ENCODE data around the gene ERBB4.

The ERBB4 gene

DNA sequence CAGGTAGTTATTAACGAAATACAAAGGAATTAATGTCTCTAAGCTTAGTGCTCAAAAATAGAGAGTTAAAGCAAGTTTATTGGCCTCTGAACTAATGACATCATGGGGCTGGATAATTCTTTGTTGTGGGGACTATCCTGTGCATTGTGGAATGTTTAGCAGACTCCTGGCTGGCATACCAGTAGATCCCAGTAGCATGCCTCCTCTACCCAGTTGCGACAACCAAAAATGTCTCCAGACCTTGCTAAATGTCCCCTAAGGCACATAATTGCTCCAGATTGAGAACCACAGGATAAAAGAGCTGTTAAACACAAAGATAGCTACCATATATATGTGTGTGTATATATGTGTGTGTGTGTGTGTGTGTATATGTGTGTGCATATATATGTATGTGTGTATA, 194.5 kb downstream of the ERBB4 start:
- Histone ChIP-seq H4K91ac (ENCODE audit: low read depth, low read length, poor library complexity) (no peak overlapping the region), H3K23ac (ENCODE audit: low read depth, low read length, poor library complexity) (no peak overlapping the region), H2BK120ac (ENCODE audit: low read depth, low read length) (no peak overlapping the region), H3K27me3 (ENCODE audit: control insufficient read depth in 3 of 3, insufficient read depth in 3 of 3, low read depth in 1 of 3, low read length in 3 of 3) (no peaks in the 10 kb centered on the region), H2BK15ac (ENCODE audit: low read length) (no peak overlapping the region), H2AFZ (ENCODE audit: low read length) (no peak overlapping the region), H3K9me3 (replicated peaks in 1 of 2; ENCODE audit: control insufficient read depth in 2 of 2, insufficient read depth in 1 of 2, low read depth in 1 of 2, low read length in 2 of 2) (peaks cover 2 to 10% of the 10 kb centered on the region in 2 donors), H3K27ac (replicated peaks; ENCODE audit: low read length) (no peak overlapping the region), H2BK5ac (ENCODE audit: low read length) (no peak overlapping the region), H3K14ac (ENCODE audit: low read length) (no peak overlapping the region), H3K36me3 (replicated peaks in 1 of 2; ENCODE audit: control insufficient read depth in 2 of 2, insufficient read depth in 2 of 2, low read length in 2 of 2) (no peaks in the 10 kb centered on the region), H3K18ac (ENCODE audit: low read length) (no peak overlapping the region), H3K4me1 (ENCODE audit: control insufficient read depth in 2 of 2, insufficient read depth in 1 of 2, low read depth in 1 of 2, low read length in 2 of 2) (no peaks in the 10 kb centered on the region), H3K4me2 (ENCODE audit: insufficient read depth, low read length, poor library complexity, severe bottlenecking) (no peak overlapping the region), H2BK12ac (ENCODE audit: low read length) (no peak overlapping the region), H3K9ac (ENCODE audit: low read depth, low read length, poor library complexity) (no peak overlapping the region), H4K8ac (ENCODE audit: low read depth, low read length) (no peak overlapping the region), H2AK5ac (ENCODE audit: low read depth, low read length) (no peak overlapping the region), H3K4me3 (ENCODE audit: low read length in 2 of 2) (no peak overlapping the region), H3K4ac (ENCODE audit: low read length) (no peak overlapping the region), H3K79me1 (ENCODE audit: low read depth, low read length) (no peaks in the 10 kb centered on the region)
- no peak for DNase-seq (ENCODE audit: low spot score)
- no CpG with 5 or more reads among the region's 2 CpGs for WGBS, 2 donors (ENCODE audit: extremely low coverage in 2 of 2, insufficient read length in 2 of 2, insufficient replicate concordance in 1 of 2)

GRCh38 chr2:212343167-212343566, 195.4 kb downstream of the ERBB4 start:
- Histone ChIP-seq H2AFZ (ENCODE audit: low read length) (no peak overlapping the region), H3K27ac (replicated peaks; ENCODE audit: low read length) (no peak overlapping the region)

DNA sequence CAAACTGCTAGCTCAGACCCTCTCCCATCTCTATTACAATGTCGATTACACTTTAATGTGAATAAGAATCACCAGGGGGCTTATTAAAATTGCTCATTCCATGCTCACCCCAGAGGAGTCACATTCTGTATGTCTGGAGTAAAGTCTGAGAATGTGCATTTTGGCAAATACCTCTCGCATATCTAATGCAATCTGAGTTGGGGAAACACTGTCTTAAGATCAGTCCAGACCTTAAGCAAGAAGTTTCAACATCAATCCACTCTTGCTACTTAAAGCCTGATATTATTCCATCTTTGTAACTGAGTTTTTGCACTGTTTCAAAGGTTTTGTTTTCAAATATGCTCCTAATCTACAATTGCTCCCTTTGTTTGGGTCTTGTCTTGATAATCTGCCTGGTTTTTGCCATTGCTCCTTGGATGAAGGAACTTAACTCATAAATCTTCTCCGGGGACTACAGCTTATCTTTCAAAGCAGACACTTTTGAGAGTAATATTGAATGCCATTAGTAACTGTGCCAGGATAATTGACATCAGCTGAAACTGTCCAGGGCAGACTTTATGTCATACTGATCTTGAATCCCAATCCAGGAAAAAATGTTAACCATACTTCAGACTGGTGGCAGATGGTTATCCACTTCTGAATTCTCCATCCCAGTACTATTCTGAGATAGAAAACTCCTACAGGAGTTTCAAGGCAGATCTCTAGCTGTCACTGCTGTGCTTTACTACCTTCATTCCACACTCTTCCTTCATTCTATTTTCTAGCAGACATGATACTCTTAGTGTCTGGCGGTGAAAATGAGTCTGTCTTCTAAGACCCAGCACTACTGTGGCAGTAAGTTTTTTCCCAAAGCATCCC, 200.9 kb downstream of the ERBB4 start:
- H3K4me1 ChIP-seq (ENCODE audit: control insufficient read depth in 2 of 2, insufficient read depth in 1 of 2, low read depth in 1 of 2, low read length in 2 of 2): peaks cover 2 to 11% of the 10 kb centered on the region in 2 donors
- no CpG with 5 or more reads among the region's 4 CpGs for WGBS, 2 donors (ENCODE audit: extremely low coverage in 2 of 2, insufficient read length in 2 of 2, insufficient replicate concordance in 1 of 2)
- H3K4ac ChIP-seq (ENCODE audit: low read length): no peak overlapping the region
- H3K4me3 ChIP-seq (ENCODE audit: low read length in 2 of 2): no peak overlapping the region
- H2AFZ ChIP-seq (ENCODE audit: low read length): no peak overlapping the region
- no peak overlapping the region for H2AK5ac ChIP-seq (ENCODE audit: low read depth, low read length)
- H2BK12ac ChIP-seq (ENCODE audit: low read length): no peak overlapping the region
- no peak overlapping the region for H4K8ac ChIP-seq (ENCODE audit: low read depth, low read length)
- no peaks in the 10 kb centered on the region for H3K27me3 ChIP-seq (ENCODE audit: control insufficient read depth in 3 of 3, insufficient read depth in 3 of 3, low read depth in 1 of 3, low read length in 3 of 3)
- H3K9me3 ChIP-seq (replicated peaks in 1 of 2; ENCODE audit: control insufficient read depth in 2 of 2, insufficient read depth in 1 of 2, low read depth in 1 of 2, low read length in 2 of 2): peaks cover 2 to 14% of the 10 kb centered on the region in 2 donors
- no peak overlapping the region for H3K4me2 ChIP-seq (ENCODE audit: insufficient read depth, low read length, poor library complexity, severe bottlenecking)
- H3K36me3 ChIP-seq (replicated peaks in 1 of 2; ENCODE audit: control insufficient read depth in 2 of 2, insufficient read depth in 2 of 2, low read length in 2 of 2): no peaks in the 10 kb centered on the region
- no peak overlapping the region for H2BK120ac ChIP-seq (ENCODE audit: low read depth, low read length)
- H3K18ac ChIP-seq (ENCODE audit: low read length): no peak overlapping the region
- no peak overlapping the region for H3K14ac ChIP-seq (ENCODE audit: low read length)
- DNase-seq (ENCODE audit: low spot score): no peak
- H3K9ac ChIP-seq (ENCODE audit: low read depth, low read length, poor library complexity): no peak overlapping the region
- H3K27ac ChIP-seq (replicated peaks; ENCODE audit: low read length): no peak overlapping the region
- H4K91ac ChIP-seq (ENCODE audit: low read depth, low read length, poor library complexity): no peak overlapping the region
- H3K79me1 ChIP-seq (ENCODE audit: low read depth, low read length): no peaks in the 10 kb centered on the region
- no peak overlapping the region for H3K23ac ChIP-seq (ENCODE audit: low read depth, low read length, poor library complexity)
- H2BK5ac ChIP-seq (ENCODE audit: low read length): no peak overlapping the region
- no peak overlapping the region for H2BK15ac ChIP-seq (ENCODE audit: low read length)

More at GRCh38 chr2:212343167-212343566, 195.4 kb downstream of the ERBB4 start:
- no CpG with 5 or more reads among the region's 2 CpGs for WGBS, 2 donors (ENCODE audit: extremely low coverage in 2 of 2, insufficient read length in 2 of 2, insufficient replicate concordance in 1 of 2)
- Histone ChIP-seq H3K4ac (ENCODE audit: low read length) (no peak overlapping the region), H2BK12ac (ENCODE audit: low read length) (no peak overlapping the region), H2AK5ac (ENCODE audit: low read depth, low read length) (no peak overlapping the region), H3K36me3 (replicated peaks in 1 of 2; ENCODE audit: control insufficient read depth in 2 of 2, insufficient read depth in 2 of 2, low read length in 2 of 2) (no peaks in the 10 kb centered on the region), H3K79me1 (ENCODE audit: low read depth, low read length) (no peaks in the 10 kb centered on the region), H3K18ac (ENCODE audit: low read length) (no peak overlapping the region), H3K14ac (ENCODE audit: low read length) (no peak overlapping the region), H3K4me2 (ENCODE audit: insufficient read depth, low read length, poor library complexity, severe bottlenecking) (no peak overlapping the region), H2BK5ac (ENCODE audit: low read length) (no peak overlapping the region), H2BK15ac (ENCODE audit: low read length) (no peak overlapping the region), H2BK120ac (ENCODE audit: low read depth, low read length) (no peak overlapping the region), H3K4me1 (ENCODE audit: control insufficient read depth in 2 of 2, insufficient read depth in 1 of 2, low read depth in 1 of 2, low read length in 2 of 2) (peaks cover 0 to under 1% of the 10 kb centered on the region in 2 donors), H4K91ac (ENCODE audit: low read depth, low read length, poor library complexity) (no peak overlapping the region), H3K27me3 (ENCODE audit: control insufficient read depth in 3 of 3, insufficient read depth in 3 of 3, low read depth in 1 of 3, low read length in 3 of 3) (no peaks in the 10 kb centered on the region), H3K9me3 (replicated peaks in 1 of 2; ENCODE audit: control insufficient read depth in 2 of 2, insufficient read depth in 1 of 2, low read depth in 1 of 2, low read length in 2 of 2) (peaks cover 2 to 10% of the 10 kb centered on the region in 2 donors), H3K9ac (ENCODE audit: low read depth, low read length, poor library complexity) (no peak overlapping the region), H3K23ac (ENCODE audit: low read depth, low read length, poor library complexity) (no peak overlapping the region), H4K8ac (ENCODE audit: low read depth, low read length) (no peak overlapping the region), H3K4me3 (ENCODE audit: low read length in 2 of 2) (no peak overlapping the region)
- DNase-seq (ENCODE audit: low spot score): no peak

DNA sequence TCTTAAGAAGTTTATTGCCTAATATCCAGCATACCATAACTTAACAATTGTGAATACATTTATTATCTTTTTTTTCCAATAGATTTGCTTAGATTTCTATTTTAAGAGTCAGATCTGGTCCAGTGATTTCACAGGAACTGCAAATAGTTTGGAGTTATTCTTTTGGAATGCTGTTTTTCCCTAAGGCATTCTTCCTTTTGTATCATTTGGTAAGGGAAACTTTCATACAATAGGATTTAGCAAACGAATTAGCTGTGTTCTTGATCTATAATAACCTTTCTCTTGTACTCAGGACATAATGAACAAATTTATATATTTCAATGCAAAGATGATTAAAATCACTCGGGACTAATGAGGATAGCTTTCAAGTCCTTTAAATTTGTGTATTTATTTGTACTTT, 201.6 kb downstream of the ERBB4 start:
- H3K27ac ChIP-seq (replicated peaks; ENCODE audit: low read length): no peak overlapping the region
- no CpG with 5 or more reads among the region's 2 CpGs for WGBS, 2 donors (ENCODE audit: extremely low coverage in 2 of 2, insufficient read length in 2 of 2, insufficient replicate concordance in 1 of 2)
- H3K14ac ChIP-seq (ENCODE audit: low read length): no peak overlapping the region
- H4K91ac ChIP-seq (ENCODE audit: low read depth, low read length, poor library complexity): no peak overlapping the region
- no peak overlapping the region for H2BK5ac ChIP-seq (ENCODE audit: low read length)
- no peaks in the 10 kb centered on the region for H3K27me3 ChIP-seq (ENCODE audit: control insufficient read depth in 3 of 3, insufficient read depth in 3 of 3, low read depth in 1 of 3, low read length in 3 of 3)
- H3K18ac ChIP-seq (ENCODE audit: low read length): no peak overlapping the region
- H4K8ac ChIP-seq (ENCODE audit: low read depth, low read length): no peak overlapping the region
- no peak overlapping the region for H3K4me3 ChIP-seq (ENCODE audit: low read length in 2 of 2)
- no peak overlapping the region for H3K4me2 ChIP-seq (ENCODE audit: insufficient read depth, low read length, poor library complexity, severe bottlenecking)
- peaks cover 2 to 13% of the 10 kb centered on the region in 2 donors for H3K9me3 ChIP-seq (replicated peaks in 1 of 2; ENCODE audit: control insufficient read depth in 2 of 2, insufficient read depth in 1 of 2, low read depth in 1 of 2, low read length in 2 of 2)
- H2BK15ac ChIP-seq (ENCODE audit: low read length): no peak overlapping the region
- H2AK5ac ChIP-seq (ENCODE audit: low read depth, low read length): no peak overlapping the region
- no peak overlapping the region for H3K9ac ChIP-seq (ENCODE audit: low read depth, low read length, poor library complexity)
- no peak for DNase-seq (ENCODE audit: low spot score)
- no peak overlapping the region for H3K4ac ChIP-seq (ENCODE audit: low read length)
- H2BK120ac ChIP-seq (ENCODE audit: low read depth, low read length): no peak overlapping the region
- no peak overlapping the region for H3K23ac ChIP-seq (ENCODE audit: low read depth, low read length, poor library complexity)
- no peaks in the 10 kb centered on the region for H3K36me3 ChIP-seq (replicated peaks in 1 of 2; ENCODE audit: control insufficient read depth in 2 of 2, insufficient read depth in 2 of 2, low read length in 2 of 2)
- no peaks in the 10 kb centered on the region for H3K79me1 ChIP-seq (ENCODE audit: low read depth, low read length)
- no peak overlapping the region for H2AFZ ChIP-seq (ENCODE audit: low read length)
- no peak overlapping the region for H2BK12ac ChIP-seq (ENCODE audit: low read length)
- peaks cover 2 to 11% of the 10 kb centered on the region in 2 donors for H3K4me1 ChIP-seq (ENCODE audit: control insufficient read depth in 2 of 2, insufficient read depth in 1 of 2, low read depth in 1 of 2, low read length in 2 of 2)

Data from neuronal stem cell (in vitro differentiated cells).